ENCODE measurements around the gene PTPRD.

Gene PTPRD

DNA sequence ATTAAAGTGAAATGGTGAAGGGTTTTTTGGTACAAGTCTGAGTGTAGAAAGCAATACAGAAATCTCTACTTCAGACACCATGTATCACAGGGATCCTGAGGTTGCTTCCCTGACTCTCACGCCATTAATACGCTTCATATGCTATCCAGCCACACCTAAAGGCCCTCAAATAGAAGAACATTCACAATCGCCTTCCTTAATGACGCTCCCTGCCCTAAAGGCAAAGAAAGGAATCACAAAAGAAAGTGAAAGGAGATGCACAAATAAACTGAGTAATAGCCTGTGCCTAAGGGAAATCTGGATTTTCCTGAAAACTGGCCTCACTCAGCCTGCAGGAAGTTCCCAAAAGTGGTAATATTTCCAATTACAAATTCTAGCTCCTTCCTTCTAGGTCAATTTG lies 1810.6 kb downstream of the PTPRD start:
- DNase-seq = no peak

DNA sequence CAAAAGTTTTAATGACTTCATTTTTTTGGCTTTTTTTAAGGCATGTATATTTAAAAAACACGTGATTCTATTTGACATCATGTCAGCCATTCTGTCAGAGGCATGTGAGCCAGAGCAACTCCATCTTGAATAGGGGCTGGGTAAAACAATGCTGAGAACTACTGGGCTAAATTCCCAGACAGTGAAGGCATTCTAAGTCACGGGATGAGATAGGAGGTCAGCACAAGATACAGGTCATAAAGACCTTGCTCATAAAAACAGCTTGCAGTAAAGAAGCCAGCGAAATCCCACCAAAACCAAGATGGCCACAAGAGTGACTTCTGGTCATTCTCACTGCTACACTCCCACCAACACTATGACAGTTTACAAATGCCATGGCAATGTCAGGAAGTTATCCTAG lies 1812.6 kb downstream of the PTPRD start:
- no peak for DNase-seq

DNA sequence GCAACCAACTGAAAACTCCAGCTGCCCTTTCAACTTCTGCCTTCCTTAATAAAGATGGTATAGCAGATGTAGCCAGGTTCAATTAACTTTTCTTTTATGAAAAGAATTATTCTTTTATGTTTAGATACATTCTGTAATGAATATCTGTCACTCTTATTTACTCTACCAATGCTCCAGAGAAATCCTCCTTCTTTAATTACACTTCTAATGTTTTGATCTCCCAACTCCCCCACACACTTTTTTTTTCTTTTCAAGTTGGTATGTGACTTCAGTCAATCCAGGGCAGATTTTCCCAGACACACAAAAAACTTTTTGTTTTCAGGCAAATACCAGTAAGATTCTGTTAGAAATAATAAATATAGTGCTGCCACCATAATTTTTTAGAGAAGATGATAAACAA lies 1813.2 kb downstream of the PTPRD start:
- no peak for DNase-seq

DNA sequence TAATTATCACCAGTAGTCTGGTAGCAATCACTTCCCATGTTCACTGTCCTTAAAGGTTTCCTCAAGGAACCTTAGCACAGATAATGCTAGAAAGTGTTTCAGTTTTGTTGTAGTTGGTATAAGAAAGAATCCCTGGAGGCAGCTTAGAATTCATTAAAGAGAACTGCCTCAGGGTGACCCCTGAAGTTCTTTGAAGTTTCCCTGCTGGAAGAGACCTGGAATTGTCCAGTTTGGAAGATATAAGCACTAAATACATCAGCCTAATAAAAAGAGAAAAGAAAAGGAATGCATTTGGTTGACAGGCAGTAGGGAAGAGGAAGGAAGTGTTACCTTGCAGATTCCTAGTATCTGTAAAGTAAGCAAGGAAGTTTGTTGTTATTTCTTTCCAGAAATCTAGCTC lies 1813.6 kb downstream of the PTPRD start:
- DNase-seq = no peak

DNA sequence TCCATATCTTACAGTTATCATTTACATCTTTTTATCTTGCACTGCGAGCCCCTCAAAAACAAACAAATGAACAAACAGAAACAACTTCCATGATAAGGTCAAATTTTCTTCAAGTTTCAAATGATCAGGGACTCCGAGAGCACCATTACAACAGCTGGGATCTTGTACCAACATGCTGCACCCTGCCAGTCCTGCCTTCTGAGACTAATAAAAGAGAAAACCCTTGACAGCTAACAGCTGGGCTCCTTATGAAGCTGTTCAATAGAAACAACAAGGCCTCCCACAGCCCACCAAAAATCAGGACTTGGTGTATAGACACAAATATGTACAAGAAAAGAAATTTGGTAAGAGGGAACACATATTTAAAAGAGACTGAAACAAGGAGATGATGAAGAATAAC lies 1828.0 kb downstream of the PTPRD start:
- peak; percentile 59 for DNase-seq

DNA sequence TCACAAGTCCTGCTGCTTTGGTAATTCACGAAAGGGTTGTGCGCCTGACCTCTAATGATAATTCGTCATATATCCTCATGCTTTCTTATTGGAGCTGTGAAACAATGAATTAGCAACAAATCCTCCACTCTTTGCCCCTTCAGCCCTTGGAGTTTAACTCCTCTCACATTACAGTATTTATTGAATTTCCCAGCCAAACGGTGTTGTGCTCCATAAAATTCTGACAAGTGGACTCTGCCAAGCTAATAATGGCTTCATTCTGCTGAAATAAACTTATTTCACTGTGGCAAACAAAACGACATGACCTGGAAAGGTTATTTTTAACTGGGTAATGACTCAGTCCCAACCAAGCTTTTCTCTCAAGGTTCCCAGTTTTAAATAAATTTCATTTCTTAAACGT lies 1828.9 kb downstream of the PTPRD start:
- no peak for DNase-seq

DNA sequence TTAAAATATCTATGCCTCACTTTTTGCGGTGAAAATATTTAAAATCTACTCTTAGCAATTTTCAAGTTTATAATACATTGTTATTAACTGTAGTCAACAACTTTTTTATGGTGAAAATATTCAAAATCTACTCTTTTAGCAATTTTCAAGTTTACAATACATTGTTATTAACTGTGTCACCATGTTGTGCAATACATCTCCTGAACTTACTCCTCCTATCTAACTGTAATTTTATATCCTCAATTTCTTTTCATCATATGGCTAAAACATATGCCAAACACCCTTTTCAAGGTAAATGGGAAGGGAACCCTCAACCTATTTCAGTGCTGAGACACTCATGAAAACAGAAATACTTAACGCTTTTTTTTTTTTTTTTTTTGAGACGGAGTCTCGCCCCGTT lies 1830.6 kb downstream of the PTPRD start:
- DNase-seq = no peak

DNA sequence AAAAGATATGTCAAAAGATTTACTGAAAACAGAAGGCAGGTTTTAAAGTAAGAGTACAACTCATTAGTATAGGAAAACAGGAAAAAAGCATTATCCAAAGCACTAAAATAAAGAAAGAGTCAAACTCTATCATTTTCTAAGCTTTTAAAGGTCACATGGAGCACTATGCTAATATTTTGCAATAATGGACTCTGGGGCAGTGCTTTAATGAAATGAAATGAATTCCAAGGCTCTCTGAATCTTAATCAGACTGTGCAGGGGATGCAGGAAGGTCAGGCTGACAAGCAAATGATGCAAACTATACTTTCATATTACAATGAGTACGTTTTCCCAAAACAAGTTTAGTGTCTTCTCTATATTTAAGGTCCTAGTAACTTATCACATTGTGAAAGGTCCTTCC lies 1831.3 kb downstream of the PTPRD start:
- no peak for DNase-seq

DNA sequence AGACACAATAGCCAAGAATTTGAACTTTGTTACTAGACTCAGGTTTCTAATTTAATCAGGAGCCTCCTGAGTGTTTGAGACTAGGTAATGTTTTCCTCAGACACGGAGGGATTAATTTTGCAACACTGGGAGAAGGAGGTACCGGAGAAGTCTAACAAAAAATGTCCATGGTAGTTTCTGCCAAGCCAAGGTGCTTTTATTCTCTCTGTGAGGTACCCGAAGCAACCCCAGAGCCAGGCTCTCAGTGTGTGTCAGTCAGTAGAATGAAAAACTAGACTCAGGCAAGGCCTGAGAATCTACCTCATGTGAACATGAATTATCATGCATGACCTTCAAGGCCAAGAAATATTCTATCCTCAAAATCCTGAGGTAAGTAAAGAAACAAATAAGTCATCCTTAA lies 1832.4 kb downstream of the PTPRD start:
- no peak for DNase-seq

DNA sequence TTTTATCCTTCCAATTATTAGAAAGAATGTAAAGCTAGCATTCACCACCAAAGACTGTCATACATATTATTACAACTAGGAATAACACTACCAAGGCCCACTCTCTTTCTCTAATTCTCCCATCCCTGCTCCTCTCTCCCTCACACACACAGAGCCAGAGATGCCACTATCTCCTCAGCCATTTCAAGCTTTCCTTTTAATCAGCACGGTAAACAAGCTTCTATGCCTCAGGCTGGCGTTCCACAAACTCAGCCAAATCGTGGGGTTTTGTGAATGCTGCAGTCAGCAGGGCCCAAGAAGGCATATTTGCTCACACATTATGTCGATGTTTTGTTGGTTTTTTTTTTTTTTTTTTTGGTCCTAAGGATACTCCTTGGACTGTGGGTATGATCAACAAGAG lies 1833.3 kb downstream of the PTPRD start:
- DNase-seq = no peak

DNA sequence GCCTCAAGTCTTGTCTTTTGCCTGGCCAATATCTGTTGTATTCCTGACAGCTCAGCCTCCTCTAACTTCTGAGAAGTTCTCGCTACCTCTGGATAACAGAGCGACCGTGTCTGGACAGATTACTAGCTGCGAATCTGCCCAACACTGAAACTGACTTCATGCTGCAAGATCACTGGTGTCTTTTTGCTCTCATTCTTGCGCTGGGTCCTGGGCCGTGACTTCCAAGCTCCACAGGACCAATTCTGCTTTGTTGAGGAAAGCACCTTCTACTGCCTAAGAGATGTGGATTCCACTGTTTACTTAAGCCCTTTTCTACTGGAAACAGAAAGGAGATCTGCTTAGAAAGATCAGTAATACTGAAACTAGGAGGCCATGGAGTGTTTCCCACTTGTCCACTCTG lies 1834.4 kb downstream of the PTPRD start:
- no peak for DNase-seq

DNA sequence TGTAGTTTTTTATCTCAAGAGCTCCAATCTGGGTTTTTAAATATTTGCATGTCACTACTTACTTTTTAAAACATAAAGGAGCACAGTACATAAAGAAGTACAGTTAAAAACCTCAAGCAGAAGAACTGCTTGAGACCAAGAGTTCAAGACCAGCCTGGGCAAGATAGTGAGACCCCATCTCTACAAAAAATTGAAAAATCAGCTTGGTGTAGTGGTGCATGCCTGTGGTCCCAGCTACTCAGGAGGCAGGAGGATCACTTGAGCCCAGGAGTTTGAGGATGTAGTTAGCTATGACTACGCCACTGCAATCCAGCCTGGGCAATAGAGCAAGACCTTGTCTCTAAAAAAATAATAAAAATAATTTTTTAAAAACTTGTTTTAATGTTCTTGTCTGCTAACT lies 1840.5 kb downstream of the PTPRD start:
- no peak for DNase-seq

DNA sequence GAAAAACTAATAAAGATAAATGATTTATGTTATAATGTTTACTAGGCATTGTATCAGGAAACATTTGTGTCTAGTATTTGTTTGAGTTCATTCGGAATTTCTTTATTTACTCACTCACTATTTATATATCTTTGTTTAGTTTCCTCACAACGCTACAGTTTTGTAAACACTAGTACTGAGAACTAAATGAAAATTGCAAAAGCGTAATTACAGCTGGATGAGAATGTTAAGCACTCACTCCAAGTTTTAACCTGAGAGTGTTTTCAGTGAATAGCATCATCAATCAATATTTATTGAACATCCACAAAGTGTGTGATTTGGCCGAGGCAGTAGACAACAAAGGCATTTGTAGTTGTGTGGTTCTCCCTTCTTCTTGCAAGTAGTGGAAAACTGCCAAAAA lies 1843.6 kb downstream of the PTPRD start:
- DNase-seq = no peak

DNA sequence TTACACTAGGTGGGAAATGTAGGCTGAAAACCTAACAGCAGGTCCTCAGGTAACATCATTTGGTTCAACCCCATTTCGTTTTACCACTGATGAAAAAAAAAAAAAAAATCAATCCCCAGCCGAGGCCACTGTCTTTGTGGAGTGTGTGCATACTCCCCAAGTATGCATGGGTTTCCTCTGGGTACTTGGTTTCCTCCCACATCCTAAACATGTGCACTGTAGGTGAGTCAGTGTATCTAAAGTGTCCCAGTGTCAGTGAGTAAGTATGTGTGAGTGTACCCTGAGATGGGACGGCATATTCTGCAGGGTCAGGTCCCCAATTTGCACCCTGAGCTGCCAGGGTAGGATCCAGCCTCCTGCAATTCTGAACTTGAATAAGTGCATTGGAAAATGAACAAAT lies 1846.7 kb downstream of the PTPRD start:
- no peak for DNase-seq

DNA sequence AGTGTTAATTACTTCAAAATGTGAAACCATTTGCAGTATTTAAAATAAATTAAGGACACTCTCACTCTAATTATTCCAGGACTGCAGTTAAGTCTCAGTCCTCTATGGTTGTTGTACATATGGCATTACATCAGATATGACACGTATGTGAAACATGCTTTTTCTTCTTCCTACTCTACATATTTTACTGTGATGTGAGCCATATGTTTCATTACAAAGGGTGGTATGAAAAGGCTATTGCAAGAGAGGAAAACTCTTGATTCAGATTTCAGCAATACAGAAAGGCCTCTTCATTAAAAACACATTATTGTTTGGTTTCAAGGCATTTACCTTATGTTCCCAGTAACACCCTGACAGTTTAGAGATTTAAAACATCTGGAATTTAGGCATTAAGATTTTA lies 1848.8 kb downstream of the PTPRD start:
- no peak for DNase-seq

DNA sequence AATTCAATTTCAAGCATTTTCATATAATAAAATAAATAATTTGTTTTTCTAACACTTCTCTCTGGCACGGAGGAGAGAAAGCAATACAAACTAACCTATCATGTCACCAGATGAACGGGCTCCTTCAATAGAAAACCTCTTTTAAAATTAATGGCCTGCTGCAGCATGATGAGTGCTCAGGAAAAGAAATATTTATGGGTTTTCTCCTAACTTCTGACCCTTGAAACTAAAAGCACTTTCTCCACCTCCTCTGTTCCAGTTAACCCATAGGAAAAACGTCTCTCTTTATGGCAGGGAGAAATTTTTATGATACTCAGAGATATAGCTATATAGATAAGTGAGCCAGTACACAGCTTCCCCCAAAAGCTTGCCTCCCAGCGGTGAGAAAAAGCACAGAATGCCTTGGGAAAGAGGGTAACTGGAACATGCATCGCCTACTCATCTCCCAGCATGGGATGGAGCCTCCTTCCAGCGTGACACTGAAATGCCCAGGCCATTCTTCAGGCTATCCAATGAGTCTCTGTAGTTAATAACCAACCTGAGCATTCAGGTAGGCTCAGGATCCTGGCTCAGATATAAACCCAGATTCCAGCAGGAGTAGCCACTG lies 1850.2 kb downstream of the PTPRD start:
- DNase-seq = no peak

DNA sequence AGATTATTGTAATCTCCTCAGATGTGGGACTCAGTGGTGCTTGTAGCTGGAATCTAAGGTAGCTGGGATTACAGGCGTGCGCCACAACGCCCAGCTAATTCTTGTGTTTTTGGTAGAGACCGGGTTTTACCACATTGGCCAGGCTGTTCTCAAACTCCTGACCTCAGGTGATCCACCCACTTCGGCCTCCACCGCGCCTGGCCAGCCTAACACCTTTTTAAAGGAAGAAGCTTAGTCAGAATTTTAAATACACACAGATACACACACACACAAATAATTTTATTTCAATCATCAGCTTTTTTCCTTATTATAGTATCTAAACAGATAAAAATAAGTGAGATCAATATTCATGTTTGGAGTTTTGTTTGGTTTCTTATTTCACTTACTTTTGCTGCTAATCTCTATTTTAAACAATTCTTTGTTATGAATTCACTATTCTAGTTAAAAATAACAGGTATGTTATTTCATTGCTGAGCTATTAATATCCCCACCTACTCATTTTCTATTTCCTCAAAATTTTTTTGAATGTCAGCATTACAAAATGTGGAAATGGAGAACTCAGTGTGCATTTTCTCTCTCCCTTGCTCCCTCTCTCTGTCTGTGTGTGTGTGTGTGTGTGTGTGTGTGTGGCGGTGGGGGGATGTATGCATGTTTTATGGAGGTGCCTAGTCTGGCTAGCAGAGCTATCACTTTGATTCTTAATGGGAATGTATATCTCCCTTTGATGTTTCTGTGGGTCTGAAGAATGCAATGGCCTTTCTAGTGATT lies 1852.6 kb downstream of the PTPRD start:
- DNase-seq = peak; percentile 46

DNA sequence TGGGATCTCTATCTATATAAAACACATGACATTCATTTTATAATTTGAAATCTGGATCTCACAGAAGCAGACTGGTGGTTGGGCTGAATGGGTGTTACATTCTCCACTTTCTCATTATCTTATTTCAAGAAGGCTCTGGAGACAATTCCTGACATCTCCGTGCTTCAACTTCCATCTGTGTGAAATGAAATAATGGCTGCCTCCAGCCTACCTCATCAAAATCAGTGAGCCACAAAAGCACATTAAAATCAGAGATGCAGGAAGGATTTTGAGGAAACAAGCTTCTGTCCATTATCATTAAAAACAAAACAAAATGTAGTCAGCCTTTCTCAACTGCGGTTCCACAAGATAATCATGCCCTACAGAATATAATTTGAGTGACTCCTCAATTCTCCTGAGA lies 1854.9 kb downstream of the PTPRD start:
- DNase-seq = no peak

DNA sequence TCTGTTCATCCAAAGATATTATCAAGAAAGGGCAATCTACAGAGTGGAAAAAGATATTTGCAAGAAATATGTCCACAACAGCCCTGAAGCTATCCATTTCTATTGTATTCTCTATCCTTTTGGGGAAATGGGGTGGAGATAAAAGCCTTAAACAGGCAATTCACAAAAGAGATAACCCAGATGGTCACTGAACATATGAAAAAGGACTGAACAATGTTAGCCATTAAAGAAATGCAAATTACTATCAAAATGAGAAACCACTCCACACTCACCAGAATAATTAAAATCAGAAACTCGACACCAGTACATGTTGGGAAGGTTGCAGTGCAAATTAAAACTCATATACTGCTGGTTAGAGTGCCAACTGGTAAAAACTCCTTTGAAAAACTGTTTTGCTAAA lies 1858.1 kb downstream of the PTPRD start:
- DNase-seq = no peak

DNA sequence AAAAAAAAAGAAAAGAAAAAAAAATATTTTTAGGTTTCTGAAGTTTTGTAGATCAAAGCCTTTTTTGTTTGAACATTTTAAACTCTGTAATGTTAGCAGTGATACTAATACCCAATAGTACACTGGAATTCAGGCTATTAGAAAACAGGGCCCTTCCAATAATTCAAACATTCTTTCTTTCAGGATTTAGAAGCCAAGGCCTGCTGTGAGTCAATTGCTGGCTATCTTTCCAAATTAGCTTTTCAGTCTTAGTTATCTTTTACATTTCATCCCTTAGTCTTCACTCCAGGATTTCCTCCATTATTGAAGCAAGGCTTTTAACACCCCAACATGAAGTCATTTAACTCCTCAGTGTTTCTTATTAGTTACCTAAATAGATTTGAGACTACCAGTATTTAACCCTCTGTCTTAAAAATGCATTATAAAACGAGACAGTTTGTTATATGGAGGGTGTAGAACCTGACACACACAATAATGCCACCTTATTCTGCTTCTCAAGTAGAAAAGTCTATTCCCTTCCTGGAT lies 1861.3 kb downstream of the PTPRD start:
- no peak for DNase-seq

DNA sequence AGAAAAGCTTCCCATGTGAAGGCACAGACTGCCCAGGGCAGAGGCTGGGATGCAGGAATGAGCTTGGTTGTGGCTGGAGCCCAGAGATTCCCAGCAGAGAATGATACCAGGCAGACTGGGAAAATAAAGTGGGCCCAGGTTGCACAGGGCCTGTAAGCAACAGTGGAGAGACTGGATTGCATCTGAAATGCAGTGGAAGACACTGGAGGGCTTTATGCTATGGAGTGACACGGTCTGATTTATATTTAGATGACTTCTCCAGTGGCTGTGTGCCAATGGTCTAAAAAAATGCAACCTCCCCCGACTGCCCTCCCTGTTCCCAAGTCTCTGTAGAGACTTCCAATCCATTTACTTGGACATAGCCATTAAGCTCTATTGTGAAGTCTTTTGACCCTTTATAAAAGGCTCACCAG lies 1862.2 kb downstream of the PTPRD start:
- peak; percentile 59 for DNase-seq

DNA sequence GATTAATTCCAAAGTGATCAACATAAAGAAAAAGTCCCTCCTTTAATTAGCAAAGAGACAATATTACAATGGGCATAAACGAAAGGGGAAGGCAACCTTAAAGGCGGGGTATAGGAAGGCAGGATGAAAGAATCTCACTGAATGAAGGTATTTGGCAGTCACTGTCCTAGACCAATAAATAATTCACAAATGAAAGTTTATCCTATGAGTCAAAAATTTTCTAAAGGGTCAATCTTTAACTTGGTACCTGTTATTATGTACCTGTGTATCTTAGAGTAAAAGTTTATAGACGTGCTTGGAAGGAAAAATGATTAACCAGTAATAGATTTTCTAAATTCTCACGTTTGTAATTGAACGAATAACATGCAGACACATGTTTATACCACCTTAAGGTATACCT lies 1867.5 kb downstream of the PTPRD start:
- no peak for DNase-seq

DNA sequence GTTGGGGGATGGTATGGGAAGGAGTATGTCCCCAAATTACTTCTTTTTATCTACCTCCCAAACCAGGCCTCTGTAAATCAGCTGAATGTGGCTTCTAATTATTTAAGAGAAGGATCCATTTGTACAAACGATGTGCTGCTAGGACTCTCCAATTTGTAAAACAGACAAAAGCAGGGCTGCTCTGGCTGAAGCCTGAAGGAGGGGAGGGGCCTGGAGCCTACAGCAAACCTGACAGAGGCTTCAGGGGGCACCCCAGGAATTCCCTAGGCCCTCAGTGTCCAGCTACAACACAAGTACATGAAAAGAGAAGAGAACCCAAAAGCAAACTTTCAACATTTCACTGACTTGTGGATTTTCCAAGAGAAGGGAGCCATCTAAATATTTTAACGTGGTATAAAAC lies 1873.9 kb downstream of the PTPRD start:
- DNase-seq = no peak

DNA sequence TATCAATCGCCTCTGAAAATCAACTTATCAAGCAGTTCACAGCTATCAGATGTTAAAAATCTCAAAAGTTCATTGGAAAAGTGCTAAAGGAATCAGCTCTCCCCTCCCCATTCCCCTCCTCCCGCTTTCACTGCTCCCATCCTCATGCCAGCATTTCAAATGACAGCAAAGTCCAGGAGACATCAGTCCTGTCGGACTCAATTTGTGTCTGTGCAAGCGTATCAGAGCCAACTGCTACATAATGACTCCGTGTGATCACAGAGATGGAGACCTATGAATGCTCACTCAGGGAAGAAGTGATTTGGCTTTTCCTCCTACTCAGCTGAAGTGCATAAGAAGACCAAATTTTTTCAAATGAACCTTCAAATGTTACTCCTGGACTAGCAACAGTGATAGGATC lies 1876.0 kb downstream of the PTPRD start:
- DNase-seq = peak; percentile 93

DNA sequence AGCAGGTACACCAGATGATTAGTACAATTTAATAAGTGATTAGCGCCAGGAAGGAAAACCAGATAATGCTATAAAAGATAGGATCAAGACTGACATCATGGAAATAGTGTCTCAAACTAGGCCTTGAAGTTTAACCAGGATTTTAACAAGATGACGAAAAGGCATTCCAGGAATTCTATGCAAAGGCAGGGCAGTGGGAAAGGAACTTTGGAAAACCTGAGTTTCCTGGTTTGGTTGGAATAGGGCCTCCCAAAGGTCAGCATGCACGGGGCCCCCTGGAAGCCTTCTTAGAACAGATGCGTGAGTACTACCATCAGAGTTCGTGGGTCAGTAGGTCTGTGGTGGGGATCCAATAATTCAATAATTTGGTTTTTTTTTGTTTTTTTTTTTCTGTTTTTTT lies 1878.0 kb downstream of the PTPRD start:
- no peak for DNase-seq

All from eye (tissue), 1 donor.